A549 (cell line): ENCODE measurements around the gene UNC5C. TPM values are rescaled to one million over a fixed set of nuclear protein-coding genes. Genes with fewer than 3 reads are reported as not detected.

Experiments used
- ATAC-seq, 2 experiments: fragments of 200-7000 bp in 1 of 2; fragments of >200 bp in 1 of 2; cut with Nextera tagmentation in 1 of 2; cut with Tn5 transposase in 1 of 2; 3 replicates each; pipeline versions ENCODE4 v1.8.0 to v1.9.1; 2018 to 2020; ENCODE audit warnings: mild to moderate bottlenecking in 1 of 2, moderate library complexity in 1 of 2
- CTCF ChIA-PET: fragments of 300-600 bp; sonication (Branson Sonifier 250); formaldehyde crosslinking; extraction: SDS; loops from one replicate; lab custom pipeline; 2021; ENCODE audit warnings: antibody characterized with exemption, inconsistent platforms; lab: Yijun Ruan, JAX
- POLR2A ChIA-PET: fragments of 350-600 bp; formaldehyde crosslinking; extraction: SDS; loops from one replicate; lab custom pipeline; 2021; ENCODE audit warnings: antibody characterized with exemption, inconsistent platforms; lab: Yijun Ruan, JAX
- DNase-seq, 2 experiments: peaks; one replicate each; pipeline versions ENCODE4 v3.0.0 to v3.0.0-alpha.2; 2011 to 2016; ENCODE audit warnings: low read depth in 1 of 2, low spot score in 1 of 2
- FAIRE-seq: peaks from 2 replicates; lab custom pipeline; 2011; peaks lifted over from hg19 to GRCh38; lab: Jason Lieb, UNC
- H3K27ac ChIP-seq, 2 experiments: fragments of >200 bp; sonication (Bioruptor Twin); formaldehyde crosslinking; 3 replicates each; pipeline ENCODE4 v1.5.1; 2016 to 2017
- H3K4me1 ChIP-seq: fragments of >200 bp; sonication (Bioruptor Twin); formaldehyde crosslinking; 3 replicates; pipeline ENCODE4 v1.6.1; 2016
- H3K4me2 ChIP-seq: fragments of >200 bp; sonication (Bioruptor Twin); formaldehyde crosslinking; 3 replicates; pipeline ENCODE4 v1.6.1; 2016
- H3K4me3 ChIP-seq: fragments of >200 bp; sonication (Bioruptor Twin); formaldehyde crosslinking; 3 replicates; pipeline ENCODE4 v1.5.1; 2016
- H3K9me3 ChIP-seq: fragments of >200 bp; sonication (Bioruptor Twin); formaldehyde crosslinking; 3 replicates; pipeline ENCODE4 v1.6.1; 2016
- CHD2 ChIP-seq: fragments of 150-350 bp; IDR thresholded peaks from 2 replicates; pipeline ENCODE4 v1.6.1; 2014; ENCODE audit warnings: low read length; ENCODE audit not compliant: partially characterized antibody
- EHF ChIP-seq: fragments of 250-450 bp; sonication (Bioruptor Pico); IDR thresholded peaks from 2 replicates; pipeline ENCODE4 v1.5.0; 2020; ENCODE audit warnings: mild to moderate bottlenecking
- EHMT2 ChIP-seq: fragments of 200-600 bp; sonication (generic); IDR thresholded peaks from 2 replicates; pipeline ENCODE4 v1.6.1; 2016; ENCODE audit warnings: antibody characterized with exemption, low read depth, mild to moderate bottlenecking, moderate library complexity
- HDAC2 ChIP-seq: fragments of 200-600 bp; sonication (generic); IDR thresholded peaks from 2 replicates; pipeline ENCODE4 v1.6.1; 2016
- HOXB5 ChIP-seq: fragments of 250-450 bp; sonication (Bioruptor Pico); IDR thresholded peaks from 2 replicates; pipeline ENCODE4 v1.5.0; 2020; ENCODE audit warnings: mild to moderate bottlenecking, moderate library complexity
- POLR2A ChIP-seq: IDR thresholded peaks from 2 replicates; pipeline ENCODE4 v1.6.1; 2012; ENCODE audit warnings: mild to moderate bottlenecking, low read length
- SMC3 ChIP-seq: fragments of >200 bp; sonication (Bioruptor Twin); formaldehyde crosslinking; IDR thresholded peaks from 3 replicates; pipeline ENCODE4 v1.6.1; 2018; ENCODE audit warnings: inconsistent platforms
- TP53 ChIP-seq: fragments of 250-450 bp; sonication (Bioruptor Pico); IDR thresholded peaks from 2 replicates; pipeline ENCODE4 v1.5.0; 2021; ENCODE audit warnings: mild to moderate bottlenecking, moderate library complexity
- ZC3H11A ChIP-seq: fragments of 450-650 bp; IDR thresholded peaks from 2 replicates; pipeline ENCODE4 v1.6.1; 2014; ENCODE audit warnings: antibody characterized with exemption, mild to moderate bottlenecking
- ZFP36 ChIP-seq: fragments of 450-650 bp; IDR thresholded peaks from 2 replicates; pipeline ENCODE4 v1.6.1; 2014; ENCODE audit warnings: borderline replicate concordance; ENCODE audit not compliant: partially characterized antibody
- ZSCAN20 ChIP-seq: fragments of 250-450 bp; sonication (Bioruptor Pico); IDR thresholded peaks from 2 replicates; pipeline ENCODE4 v1.8.0; 2022; ENCODE audit warnings: mild to moderate bottlenecking, moderate library complexity
- WGBS: methylation state at CpG from one replicate; pipeline ENCODE4 v1.1.6; 2017; ENCODE audit errors: missing lambda C conversion rate; 5-methylcytosine and 5-hydroxymethylcytosine counted together
- polyA plus RNA-seq, 4 experiments: library from polyadenylated mRNA; depleted of rRNA in 3 of 4; stranded (reverse); fragments of >200 nt; fragmentation: RNase III in 1 of 4; extraction: RNeasy Plus Mini Kit Qiagen cat#74134 plus additional on column Dnase treatment in 1 of 4; gene quantifications; 2 replicates in 3 of 4; 3 replicates in 1 of 4; pipeline ENCODE4 v1.2.3, GENCODE V29; 2011 to 2017
- TF ChIP-seq, protein P1 (sequence below): fragments of 250-450 bp; sonication (Bioruptor Pico); IDR thresholded peaks from 2 replicates; pipeline ENCODE4 v1.5.0; 2020; ENCODE audit warnings: low read depth, mild to moderate bottlenecking, moderate library complexity
- TF ChIP-seq, protein P2 (sequence below): fragments of >200 bp; sonication (Bioruptor Twin); formaldehyde crosslinking; IDR thresholded peaks from 2 replicates; pipeline ENCODE4 v1.6.1; 2016
- TF ChIP-seq, protein P3 (sequence below): IDR thresholded peaks from 2 replicates; pipeline ENCODE4 v1.6.1; 2012
- TF ChIP-seq, protein P4 (sequence below): IDR thresholded peaks from 2 replicates; pipeline ENCODE4 v1.6.1; 2012; ENCODE audit warnings: low read depth, borderline replicate concordance
- TF ChIP-seq, protein P5 (sequence below): fragments of 450-650 bp; IDR thresholded peaks from 2 replicates; pipeline ENCODE4 v1.6.1; 2014; ENCODE audit warnings: antibody characterized with exemption

Gene UNC5C
- polyA plus RNA-seq, 2 of the 4 experiments (the other 2 are of a cell fraction) = 0.13 TPM; not detected in 1

DNA sequence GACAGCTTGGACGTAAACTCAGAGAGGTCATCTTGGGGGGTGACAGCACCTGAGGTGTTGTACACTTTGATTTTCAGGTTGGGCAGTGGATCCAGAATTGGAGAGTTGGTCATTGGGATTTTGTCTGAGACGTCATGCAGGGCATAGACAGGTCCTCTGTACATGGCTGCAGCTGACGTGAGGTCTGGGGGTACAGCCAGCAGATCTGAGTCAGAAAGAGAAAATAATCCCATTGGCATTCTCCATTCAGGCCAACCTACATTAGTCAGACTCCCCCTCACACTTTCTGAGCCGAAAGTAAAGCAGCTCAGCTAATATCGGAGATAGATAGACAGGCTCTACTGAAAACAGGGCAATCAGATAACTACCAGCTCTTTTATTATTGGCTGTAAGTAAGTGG, 329.7 kb downstream of the UNC5C start:
- no peak for ATAC-seq
- Histone ChIP-seq H3K4me3 (no peak overlapping the region), H3K4me1 (no peaks in the 10 kb centered on the region), H3K4me2 (no peak overlapping the region), H3K27ac (no peak overlapping the region), H3K9me3 (no peaks in the 10 kb centered on the region)
- no peak for FAIRE-seq
- no peak for DNase-seq
- CTCF ChIA-PET = no interaction called here
- 85% methylated on average over 5 of the region's 5 CpGs for WGBS
- POLR2A ChIA-PET = no interaction called here
- TF ChIP-seq, protein P1, sequence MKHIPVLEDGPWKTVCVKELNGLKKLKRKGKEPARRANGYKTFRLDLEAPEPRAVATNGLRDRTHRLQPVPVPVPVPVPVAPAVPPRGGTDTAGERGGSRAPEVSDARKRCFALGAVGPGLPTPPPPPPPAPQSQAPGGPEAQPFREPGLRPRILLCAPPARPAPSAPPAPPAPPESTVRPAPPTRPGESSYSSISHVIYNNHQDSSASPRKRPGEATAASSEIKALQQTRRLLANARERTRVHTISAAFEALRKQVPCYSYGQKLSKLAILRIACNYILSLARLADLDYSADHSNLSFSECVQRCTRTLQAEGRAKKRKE = no peak
- TF ChIP-seq ZSCAN20 (CRISPR knock-in tag) (no peak), HDAC2 (no peak), EHMT2 (no peak), ZC3H11A (no peak), SMC3 (no peak), POLR2A (no peak), HOXB5 (CRISPR knock-in tag) (no peak), ZFP36 (no peak)
- TF ChIP-seq, protein P2, sequence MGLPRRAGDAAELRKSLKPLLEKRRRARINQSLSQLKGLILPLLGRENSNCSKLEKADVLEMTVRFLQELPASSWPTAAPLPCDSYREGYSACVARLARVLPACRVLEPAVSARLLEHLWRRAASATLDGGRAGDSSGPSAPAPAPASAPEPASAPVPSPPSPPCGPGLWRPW = no peak
- TF ChIP-seq, protein P3, sequence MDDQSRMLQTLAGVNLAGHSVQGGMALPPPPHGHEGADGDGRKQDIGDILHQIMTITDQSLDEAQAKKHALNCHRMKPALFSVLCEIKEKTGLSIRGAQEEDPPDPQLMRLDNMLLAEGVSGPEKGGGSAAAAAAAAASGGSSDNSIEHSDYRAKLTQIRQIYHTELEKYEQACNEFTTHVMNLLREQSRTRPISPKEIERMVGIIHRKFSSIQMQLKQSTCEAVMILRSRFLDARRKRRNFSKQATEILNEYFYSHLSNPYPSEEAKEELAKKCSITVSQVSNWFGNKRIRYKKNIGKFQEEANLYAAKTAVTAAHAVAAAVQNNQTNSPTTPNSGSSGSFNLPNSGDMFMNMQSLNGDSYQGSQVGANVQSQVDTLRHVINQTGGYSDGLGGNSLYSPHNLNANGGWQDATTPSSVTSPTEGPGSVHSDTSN = no peak
- TF ChIP-seq, protein P4, sequence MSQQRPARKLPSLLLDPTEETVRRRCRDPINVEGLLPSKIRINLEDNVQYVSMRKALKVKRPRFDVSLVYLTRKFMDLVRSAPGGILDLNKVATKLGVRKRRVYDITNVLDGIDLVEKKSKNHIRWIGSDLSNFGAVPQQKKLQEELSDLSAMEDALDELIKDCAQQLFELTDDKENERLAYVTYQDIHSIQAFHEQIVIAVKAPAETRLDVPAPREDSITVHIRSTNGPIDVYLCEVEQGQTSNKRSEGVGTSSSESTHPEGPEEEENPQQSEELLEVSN = no peak

DNA sequence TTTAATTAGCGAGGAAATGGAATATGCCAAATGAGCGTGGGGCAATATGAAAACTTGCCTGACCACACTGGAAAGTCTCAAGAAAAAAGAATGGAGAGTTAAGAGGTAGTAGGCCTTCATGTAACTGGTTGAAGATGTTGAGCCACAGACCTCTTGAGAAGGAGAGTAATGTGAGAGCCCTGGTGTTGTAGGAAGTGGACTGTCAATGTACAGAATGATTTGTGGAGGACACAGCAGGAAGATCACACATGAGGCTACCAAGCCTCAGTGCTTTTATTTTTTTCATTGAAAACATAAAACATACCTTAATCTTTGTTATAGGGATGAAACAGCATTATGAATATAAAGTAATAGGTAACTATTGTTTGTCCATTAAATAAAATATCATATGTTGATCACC, 331.6 kb downstream of the UNC5C start:
- ATAC-seq (no peak), FAIRE-seq (no peak), DNase-seq (no peak)
- Histone ChIP-seq H3K4me3 (no peak overlapping the region), H3K4me1 (no peaks in the 10 kb centered on the region), H3K4me2 (no peak overlapping the region), H3K9me3 (no peaks in the 10 kb centered on the region), H3K27ac (no peak overlapping the region)
- ChIA-PET POLR2A (no interaction called here), CTCF (no interaction called here)
- TF ChIP-seq, protein P5, sequence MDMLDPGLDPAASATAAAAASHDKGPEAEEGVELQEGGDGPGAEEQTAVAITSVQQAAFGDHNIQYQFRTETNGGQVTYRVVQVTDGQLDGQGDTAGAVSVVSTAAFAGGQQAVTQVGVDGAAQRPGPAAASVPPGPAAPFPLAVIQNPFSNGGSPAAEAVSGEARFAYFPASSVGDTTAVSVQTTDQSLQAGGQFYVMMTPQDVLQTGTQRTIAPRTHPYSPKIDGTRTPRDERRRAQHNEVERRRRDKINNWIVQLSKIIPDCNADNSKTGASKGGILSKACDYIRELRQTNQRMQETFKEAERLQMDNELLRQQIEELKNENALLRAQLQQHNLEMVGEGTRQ = no peak
- TF ChIP-seq CHD2 (no peak), TP53 (CRISPR knock-in tag) (no peak), EHF (no peak)
- WGBS = 87% methylated on average over 2 of the region's 2 CpGs

DNA sequence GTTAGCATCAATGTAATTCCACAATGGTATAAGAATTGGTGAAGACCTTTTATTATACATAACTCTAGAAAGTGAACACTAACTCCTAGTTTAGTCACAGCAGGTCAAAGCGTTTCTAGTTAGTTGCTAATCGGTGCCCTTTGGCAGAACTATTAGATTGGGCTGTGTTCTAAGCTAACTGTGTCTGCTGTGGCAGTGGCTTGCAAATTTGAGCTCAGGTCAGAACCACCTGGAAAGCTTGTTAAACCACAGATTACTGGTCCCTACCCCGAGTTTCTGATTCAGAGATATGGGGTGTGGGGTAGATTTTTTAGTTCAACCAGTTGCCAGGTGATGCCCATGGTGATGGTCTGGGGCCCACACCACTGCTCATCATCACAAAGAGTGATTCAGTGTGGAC, 332.1 kb downstream of the UNC5C start:
- ATAC-seq (no peak), DNase-seq (no peak), FAIRE-seq (no peak)
- Histone ChIP-seq H3K4me2 (no peak overlapping the region), H3K9me3 (no peaks in the 10 kb centered on the region), H3K4me1 (no peaks in the 10 kb centered on the region), H3K27ac (no peak overlapping the region), H3K4me3 (no peak overlapping the region)
- WGBS = 68% methylated on average over 3 of the region's 3 CpGs
- CTCF ChIA-PET = no interaction called here
- POLR2A ChIA-PET = no interaction called here
- TF ChIP-seq, protein P3 = no peak
